Measurements from ENCODE around the gene UBE2G2.

DNA sequence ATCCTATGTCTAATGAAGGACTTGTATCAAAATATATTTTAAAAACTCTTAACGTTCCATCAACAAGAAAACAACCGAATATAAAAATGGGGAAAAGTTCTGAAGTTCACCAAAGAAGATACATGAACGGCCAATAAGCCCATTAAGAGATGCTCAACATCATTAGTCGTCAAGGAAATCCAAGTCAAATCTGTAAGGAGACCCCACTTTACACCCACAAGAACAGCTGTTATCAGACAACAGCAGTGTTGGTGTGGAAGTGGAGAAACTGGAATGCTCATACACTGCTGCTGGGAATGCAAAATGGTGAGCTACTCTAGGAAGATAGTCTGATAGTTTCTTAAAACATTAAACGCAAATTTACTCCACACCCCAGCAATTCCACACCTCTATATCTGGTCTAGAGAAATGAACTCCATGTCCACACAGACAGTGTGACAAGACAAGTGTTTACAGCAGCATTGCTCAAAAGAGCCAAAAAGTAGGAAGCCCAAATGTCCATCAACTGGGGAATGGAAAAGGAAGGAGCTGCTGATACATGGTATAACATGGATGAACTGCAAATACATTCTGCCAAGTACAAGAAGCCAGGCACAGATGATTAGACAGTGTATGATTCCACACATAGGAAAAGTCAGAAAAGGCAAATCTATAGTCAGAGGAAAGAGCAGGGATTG lies 18.5 kb downstream of the UBE2G2 start:
- TF ChIP-seq POLR2A (IDR thresholded peaks at IDR 0.05): no peak
- TF ChIP-seq, protein P1, sequence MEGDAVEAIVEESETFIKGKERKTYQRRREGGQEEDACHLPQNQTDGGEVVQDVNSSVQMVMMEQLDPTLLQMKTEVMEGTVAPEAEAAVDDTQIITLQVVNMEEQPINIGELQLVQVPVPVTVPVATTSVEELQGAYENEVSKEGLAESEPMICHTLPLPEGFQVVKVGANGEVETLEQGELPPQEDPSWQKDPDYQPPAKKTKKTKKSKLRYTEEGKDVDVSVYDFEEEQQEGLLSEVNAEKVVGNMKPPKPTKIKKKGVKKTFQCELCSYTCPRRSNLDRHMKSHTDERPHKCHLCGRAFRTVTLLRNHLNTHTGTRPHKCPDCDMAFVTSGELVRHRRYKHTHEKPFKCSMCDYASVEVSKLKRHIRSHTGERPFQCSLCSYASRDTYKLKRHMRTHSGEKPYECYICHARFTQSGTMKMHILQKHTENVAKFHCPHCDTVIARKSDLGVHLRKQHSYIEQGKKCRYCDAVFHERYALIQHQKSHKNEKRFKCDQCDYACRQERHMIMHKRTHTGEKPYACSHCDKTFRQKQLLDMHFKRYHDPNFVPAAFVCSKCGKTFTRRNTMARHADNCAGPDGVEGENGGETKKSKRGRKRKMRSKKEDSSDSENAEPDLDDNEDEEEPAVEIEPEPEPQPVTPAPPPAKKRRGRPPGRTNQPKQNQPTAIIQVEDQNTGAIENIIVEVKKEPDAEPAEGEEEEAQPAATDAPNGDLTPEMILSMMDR (IDR thresholded peaks at IDR 0.05): no peak
